Measurements from ENCODE around the gene SHANK1.
A peak's percentile ranks its signal among the peaks of the same experiment; 100 is the strongest.

Gene SHANK1

DNA sequence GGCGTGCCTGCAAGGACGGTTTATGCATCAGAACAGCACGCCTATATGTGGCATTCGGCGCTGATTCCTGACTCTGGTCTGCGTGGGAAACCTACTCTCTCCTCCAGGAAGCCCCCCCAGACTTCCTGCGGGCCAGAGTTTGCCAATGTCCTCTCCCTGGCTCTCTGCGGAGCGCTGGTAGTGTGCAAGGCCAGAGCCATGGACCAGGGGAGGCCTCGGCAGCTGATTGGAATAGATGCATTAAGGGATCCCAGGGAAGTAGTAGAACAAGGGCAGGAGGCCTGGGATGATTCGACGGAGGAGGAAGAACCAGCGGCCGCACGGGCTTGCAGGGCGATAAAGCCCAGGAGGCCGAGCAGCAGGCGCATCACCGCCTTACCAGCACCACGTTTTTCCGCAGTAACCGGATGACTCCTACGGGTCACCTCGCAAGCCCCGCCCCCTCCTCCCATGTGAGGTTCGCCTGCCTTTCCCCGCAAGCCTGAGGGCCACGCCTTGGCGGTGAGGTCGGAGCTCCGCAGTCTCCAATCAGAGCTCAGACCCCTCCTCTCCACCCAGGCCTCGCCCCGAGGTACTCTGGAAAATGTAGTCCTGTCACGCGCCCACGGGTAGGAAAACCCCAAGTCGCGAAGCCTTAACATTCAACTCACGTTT, 8.6 kb upstream of the SHANK1 start:
- peak; percentile 95 for DNase-seq (ENCODE audit: low spot score)

DNA sequence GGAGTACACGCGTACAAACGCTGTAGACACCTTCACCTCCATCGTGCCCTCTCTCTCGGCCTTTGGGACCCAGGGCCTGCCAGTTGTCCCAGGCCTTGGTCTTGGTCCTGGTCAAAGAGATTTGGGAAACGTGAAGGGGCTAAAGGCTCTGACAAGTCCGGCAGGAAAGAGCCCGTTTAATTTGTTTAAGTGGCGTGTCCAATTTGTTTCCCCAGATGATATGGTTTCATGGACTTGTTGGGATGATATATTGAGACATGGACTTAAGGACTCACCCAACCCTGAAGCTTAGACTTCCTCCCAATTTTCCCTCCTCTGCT, 6.3 kb upstream of the SHANK1 start:
- DNase-seq (ENCODE audit: low spot score), result no peak

DNA sequence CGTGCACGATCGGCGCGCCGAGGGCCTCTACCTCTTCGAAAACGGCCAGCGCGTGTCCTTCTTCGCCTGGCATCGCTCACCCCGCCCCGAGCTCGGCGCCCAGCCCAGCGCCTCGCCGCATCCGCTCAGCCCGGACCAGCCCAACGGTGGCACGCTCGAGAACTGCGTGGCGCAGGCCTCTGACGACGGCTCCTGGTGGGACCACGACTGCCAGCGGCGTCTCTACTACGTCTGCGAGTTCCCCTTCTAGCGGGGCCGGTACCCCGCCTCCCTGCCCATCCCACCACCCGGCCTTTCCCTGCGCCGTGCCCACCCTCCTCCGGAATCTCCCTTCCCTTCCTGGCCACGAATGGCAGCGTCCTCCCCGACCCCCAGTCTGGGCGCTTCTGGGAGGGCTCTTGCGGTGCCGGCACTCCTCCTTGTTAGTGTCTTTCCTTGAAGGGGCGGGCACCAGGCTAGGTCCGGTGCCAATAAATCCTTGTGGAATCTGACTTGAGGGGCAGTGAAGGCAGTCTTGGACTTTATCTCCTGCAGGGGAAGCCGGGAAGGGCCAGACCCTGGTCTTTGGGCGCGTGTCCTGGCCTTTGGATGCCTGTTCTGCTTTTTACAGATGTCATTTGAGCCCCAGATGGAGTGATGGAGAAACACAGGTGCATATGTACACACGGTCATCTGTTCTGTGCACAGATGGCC, 5.8 kb upstream of the SHANK1 start:
- no peak for DNase-seq (ENCODE audit: low spot score)

DNA sequence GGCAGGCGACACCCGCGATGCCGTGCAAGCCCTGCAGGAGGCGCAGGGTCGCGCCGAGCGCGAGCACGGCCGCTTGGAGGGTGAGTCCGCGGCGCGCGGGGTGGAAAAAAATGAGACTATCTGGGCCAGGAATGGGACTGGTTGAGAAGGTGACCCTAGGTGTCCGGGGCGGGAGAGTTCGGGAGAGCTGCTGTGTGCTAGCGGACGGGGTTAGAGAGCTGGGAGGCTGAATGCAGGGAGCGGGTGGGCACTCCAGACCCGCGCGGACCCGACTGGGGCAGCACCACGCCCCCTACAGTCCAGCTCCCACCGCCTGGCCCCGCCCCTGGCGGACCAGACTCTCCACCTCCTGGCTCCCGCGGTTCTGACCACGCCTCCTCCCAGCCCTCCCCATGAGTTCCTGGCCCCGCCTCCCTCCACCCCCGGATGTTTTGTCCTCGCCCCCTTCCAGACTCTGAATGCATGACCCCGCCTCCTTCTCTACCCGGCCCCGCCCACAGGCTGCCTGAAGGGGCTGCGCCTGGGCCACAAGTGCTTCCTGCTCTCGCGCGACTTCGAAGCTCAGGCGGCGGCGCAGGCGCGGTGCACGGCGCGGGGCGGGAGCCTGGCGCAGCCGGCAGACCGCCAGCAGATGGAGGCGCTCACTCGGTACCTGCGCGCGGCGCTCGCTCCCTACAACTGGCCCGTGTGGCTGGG, 5.1 kb upstream of the SHANK1 start:
- peak; percentile 100 for DNase-seq (ENCODE audit: low spot score)

DNA sequence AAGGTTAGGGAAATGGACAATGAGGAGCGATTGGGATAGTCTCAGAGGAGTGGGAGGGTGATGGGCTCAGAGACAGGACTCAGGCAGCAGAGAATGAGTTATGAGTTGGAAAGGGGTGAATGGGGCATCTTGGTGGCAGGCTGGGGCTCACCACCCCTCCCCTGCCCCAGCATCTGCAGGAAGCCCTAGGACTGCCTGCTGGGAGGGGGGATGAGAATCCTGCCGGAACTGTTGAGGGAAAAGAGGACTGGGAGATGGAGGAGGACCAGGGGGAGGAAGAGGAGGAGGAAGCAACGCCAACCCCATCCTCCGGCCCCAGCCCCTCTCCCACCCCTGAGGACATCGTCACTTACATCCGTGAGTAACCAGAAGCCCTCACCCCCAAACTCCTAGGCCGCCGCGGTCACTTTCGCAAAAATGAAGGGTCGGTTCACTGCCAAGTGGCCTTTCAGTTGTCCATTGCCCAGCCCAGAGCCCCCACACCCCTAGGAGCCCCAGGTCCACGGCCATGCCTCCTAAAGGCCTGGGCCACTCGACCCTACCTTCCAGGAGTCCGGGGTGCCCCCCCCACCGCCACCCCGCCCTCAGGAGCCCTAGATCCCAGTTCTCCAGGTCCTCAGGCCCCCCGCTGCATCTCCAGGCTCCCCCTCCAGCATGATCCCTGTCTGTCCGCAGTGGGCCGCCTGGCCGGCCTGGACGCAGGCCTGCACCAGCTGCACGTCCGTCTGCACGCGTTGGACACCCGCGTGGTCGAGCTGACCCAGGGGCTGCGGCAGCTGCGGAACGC, 4.3 kb upstream of the SHANK1 start:
- DNase-seq (ENCODE audit: low spot score), result no peak

DNA sequence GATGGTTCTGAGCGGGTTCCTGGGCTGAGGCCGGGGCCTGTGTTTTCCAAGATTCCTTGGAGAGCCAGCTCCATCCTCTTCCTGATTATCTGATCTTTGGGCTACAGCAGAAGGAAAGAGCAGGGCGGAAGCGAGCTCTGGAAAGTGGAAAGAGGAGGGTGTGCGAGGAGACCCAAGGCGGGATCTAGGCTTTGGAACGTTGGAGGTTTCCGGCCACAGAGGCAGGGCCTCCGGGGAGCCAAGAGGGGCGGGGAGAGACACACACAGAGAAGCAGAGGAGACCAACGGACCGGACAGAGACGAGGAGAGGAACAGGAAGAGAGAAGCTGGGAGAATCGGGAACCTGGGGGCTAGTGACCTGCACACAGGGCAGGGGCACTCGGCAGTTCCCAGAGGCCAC, 3.5 kb upstream of the SHANK1 start, which contains the start of gene CLEC11A:
TSS of gene CLEC11A (plus strand) at position 296 of the 400 bp plus-strand sequence. CDS start 162 bp downstream, outside the sequence.
- peak; percentile 70 for DNase-seq (ENCODE audit: low spot score)

DNA sequence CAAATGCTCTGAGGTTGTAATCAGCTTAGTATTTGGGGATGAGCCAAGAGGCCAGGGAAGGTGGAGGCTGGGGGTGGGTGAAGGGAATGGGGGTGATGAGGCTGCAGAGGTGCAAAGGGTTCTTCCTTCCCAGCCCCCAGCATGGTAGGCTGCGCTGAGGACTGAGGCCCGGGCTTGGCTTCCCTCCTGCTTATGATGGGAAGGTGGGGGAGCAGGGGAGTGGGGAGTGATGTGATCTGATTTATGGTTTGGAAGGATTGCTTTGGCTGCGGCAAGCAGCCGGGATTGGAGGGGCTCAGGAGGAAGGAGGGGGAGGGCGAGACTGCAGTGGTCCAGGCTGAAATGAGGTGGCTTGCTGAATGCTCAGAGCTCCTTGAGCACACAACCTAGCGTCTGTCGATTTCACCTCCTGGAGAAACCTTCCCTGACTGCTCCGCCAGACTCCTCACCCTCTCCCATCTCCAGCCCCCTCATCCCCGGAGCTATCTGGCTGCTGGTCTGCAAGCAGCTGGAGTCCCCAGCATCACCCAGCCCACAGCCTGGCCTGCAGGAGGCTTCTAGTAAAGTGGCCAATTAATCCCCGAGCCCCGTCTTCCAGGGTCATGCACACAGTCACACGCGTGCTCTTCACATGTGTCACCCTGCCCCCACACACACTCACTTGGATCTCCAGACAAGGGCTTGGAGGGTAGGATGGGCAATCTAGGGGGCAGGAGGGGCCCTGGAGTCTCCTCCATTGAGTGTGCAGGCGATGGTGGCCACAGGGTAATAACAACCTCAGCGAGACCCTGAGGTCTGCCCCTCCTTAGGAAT, 2.8 kb upstream of the SHANK1 start:
- peak; percentile 46 for DNase-seq (ENCODE audit: low spot score)

DNA sequence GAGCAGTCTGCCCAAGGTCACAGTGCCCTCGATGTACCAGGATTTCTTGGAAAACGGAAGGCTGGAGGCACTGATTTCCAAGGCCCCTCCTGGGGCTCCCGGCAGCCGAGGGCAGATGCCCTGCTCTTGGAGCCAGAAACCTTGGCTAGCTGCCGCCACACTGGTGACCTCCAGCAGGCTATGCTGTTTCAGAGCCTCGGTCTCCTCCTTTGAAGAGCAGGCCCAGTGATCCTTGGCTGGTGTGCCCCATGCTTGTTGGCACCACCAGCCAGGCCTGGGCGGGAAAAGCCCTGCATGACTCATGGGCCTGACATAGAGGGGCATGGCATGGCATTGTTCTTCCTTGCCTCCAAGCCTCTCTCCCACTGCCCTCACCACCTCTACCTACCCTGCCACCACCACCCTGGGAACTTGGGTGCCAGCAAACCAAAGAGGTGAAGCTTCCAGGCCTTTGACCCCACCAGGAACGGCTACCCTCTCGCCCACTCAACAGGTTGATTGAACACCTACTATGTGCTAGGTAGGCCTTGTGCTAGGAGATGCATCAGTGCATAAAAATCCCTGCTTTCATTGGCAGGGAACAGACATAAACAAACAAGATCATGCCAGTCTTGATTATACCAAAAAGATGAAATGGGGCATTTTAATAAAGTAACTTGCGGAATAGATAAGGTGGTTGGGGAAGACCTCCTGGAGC, 2.0 kb upstream of the SHANK1 start:
- peak; percentile 61 for DNase-seq (ENCODE audit: low spot score)

DNA sequence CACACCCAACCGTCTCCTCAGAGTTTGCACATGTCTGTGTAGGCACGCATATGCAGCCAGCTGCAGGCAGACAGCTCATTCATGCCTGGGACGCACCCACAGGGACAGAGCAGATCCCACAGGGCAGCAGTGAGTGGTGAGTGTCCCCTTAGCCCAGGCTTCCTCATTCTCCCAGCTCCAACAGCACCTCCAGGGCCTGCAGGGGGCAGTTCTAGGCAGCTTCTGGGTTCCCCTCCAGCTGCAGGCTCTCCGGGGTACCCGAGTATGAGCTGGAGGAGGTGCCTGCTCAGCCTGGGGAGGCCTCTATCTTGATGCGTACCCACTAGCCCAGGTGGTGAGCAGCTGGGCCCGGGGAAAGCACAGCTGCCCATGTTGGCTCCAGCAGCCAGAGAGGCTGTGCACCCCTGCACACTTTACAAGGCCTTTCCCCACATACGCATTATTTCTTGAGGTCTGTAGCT, 1.3 kb upstream of the SHANK1 start:
- DNase-seq (ENCODE audit: low spot score), result peak; percentile 66

DNA sequence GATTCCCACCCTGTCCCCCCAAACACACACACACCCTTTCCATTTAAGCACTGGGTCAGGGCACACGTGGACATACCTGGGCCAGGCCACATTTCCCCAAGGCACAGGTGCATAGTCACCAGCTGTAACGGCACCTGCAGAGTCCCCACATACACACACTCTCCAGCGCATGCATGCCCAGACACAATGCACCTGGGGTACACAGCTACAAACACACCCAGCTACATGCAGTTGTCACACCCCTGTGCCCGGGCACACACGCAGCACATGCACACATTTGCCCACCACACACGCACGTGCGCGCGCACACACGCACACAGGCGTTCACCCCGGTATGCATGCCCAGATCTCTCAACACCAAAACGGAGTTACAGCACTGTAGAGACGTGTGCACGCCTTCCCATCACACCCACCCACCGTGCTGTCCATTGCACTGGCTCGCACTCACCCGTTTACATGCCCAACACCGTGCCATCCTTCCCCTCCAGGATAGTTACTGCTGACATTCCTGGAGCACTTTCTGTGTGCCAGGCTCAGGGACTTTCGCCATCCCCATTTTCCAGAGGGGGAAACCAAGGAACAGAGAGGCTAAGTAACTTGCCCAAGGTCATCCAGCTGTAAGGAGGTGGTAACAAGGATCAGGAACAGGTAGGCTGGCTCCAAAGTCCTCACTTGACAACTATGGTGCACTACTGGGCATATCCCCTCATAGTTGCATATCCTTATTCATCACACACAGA, 749 bp upstream of the SHANK1 start:
- DNase-seq (ENCODE audit: low spot score), result no peak

DNA sequence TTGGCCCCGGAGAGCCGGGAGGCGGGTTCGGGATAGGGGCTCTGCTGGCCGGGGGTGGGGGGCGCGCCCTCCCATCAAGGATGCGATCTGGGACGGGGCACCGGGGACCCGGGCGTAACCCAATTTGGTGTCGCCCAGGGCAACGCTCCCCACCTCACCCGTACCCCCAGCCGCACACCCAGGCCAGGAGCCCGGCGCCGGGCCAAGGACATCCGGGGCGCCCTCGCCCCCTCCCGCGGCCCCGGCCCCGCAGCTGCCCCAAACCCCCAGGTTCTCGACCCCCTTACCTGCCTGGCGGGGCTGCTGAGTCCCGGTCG, 525 bp downstream of the SHANK1 start:
- DNase-seq (ENCODE audit: low spot score), result no peak

DNA sequence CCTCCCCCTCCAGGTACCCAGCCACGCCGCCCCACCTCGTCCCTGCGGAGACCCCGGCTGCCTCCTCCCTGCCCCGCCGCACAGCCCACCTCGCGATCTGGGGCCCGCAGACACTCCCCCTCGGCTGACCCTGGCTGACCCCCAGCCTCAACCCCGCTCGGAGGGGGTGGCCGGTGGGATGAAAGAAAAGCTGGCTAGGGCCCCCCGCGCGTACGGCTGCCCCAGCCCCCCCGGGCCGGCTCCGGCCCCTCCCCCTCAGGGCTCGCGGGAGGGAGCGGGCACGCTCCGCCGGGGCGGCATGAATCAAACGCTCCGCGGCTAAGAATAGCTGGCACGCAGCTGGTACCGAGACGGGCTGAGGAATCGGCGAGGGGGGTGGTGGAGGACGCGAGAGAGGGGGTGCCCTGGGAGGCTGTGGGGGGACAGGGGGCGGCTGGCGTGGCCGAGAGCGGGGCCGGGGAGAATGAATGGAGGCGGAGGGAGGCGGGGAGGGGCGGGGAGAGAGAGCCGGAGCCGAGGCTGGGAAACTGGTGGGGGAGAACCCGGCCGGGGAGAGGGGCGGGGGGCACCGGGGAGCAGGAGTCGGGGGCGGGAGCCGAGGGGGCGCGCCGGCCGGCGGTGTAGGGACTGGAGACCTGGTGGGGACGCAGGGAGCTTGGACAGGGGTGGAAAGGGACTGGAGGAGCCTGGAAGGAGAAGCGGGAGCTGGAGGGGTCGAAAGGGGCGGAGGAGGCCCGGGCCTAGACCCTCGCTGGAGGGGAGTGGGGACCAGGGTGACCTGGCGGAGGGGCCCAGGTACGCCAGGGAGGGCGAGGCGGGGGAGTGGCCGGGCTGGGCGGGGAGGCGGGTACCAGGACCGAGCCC, 1.1 kb downstream of the SHANK1 start:
- no peak for DNase-seq (ENCODE audit: low spot score)

DNA sequence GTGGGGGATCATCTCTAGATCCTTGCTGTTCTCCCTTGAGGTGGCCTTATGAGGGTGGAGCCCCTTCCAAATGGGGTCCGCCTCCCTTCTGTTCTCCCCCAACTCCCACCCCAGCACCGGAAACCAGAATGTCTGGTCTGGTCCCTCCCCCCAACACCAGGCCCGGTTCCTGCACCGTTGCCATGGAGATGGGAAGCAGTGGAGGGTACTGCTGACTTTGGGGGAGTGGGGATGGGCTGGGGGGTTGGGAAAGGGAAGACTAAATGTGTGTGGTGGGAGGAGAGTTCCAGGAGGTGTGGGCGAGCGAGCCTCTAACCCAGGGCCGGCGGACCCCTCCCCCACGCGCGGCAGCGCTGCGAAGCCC, 1.7 kb downstream of the SHANK1 start:
- no peak for DNase-seq (ENCODE audit: low spot score)

DNA sequence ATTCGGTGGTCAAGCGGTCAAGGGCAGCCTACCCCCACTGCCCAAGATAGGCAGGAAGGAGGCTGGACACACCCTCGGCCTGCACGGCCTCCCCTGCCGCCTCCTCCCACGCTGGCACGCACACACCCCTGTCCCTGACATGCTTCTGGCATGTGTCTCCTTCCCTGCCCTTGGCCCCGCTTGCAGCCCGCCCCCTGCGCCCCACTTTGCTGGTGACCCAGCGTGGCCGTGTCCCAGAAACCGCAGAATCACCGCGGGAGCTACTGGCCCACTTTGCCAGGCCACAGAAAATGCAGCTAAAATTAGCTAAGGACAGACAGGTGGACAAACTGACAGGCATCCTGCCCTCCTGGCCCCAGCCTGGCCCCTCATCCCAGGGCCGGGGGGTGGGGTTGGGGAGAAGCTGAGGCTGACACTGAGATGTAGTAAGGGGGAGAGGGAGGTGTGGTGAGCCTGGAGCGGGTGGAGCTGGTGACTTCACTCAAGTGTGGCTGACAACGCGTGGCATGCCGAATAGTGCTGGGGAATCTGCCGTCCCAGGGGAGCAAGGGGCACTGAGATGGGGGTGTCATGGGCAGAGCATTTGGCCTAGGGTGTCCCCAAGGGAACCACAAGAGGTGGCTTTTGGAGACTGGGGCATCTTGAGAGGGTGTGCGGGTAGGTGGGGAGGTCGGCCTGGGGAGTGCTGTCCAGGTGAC, 2.4 kb downstream of the SHANK1 start:
- no peak for DNase-seq (ENCODE audit: low spot score)

DNA sequence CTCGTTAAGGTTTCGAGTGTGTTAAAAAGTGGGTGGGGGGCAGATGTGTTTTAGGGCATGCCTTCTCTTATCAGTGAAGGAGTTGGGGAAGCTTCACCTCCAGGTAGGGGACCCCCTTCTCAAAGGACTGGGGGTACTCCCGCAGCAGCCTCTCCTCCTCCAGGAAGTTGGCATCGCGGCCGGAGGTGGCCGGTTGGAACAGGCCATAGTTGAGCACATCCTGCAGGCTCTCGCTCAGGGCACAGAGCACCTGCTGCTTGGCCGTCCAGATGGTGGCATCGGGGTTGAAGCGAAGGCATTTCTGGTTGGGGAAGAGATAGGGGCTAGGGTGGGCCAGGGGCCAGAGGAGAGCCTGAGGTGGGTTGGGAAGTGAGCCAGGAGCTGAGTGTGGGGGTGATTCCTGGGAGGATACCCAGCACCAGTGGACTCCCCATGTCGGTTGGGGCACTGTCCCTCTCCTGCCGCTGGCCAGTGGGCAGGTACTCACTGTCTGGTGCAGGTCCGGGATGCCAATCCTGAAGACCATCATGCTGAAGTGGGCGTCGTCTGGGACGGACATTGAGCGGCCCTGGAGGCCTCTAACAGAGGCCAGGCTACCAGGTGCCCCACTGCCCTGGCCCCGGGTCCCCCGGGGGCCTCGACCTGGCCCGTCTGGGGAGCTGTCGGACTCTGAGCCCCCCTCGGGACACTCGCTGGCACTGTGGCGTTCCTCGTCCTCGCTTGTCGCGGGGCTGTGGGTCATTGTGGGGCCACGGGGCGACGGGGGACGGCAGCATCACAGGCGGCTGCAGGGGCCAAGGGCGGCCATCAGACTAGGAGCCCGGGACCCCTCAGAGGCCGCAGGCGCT, 3.2 kb downstream of the SHANK1 start:
- no peak for DNase-seq (ENCODE audit: low spot score)

DNA sequence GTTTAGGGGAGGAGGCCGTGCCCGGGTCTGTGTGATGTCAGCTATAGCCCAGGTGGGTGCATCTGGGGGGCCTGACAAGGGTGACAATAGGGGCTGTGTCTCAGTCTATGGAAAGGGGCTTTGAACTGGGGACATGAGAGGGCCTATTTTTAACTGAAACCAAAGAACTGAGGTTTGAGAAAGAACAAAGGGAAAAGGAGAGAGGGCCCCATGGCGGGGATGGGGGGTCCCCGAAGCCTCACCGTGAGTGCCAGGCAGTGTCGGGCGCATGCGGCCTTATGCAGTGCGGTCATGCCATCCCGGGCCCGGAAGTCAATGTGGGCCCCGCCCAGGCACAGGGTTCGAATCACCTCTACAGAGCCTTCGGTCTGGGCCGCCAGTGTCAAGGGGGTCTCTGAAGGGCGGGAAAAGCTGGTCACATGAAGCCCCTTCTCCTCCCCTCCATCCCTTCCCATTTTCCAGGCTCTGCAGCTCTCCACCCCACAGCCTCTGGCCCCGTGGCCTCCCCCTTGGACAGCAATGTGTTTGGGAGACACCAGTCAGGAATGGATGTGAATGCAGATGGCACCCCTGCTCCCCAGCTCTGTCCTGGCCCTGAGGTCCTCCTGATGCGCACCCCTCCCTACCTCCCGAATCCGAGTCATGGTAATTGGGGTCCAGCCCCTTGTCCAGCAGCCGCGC, 5.9 kb downstream of the SHANK1 start:
- DNase-seq (ENCODE audit: low spot score), result no peak

DNA sequence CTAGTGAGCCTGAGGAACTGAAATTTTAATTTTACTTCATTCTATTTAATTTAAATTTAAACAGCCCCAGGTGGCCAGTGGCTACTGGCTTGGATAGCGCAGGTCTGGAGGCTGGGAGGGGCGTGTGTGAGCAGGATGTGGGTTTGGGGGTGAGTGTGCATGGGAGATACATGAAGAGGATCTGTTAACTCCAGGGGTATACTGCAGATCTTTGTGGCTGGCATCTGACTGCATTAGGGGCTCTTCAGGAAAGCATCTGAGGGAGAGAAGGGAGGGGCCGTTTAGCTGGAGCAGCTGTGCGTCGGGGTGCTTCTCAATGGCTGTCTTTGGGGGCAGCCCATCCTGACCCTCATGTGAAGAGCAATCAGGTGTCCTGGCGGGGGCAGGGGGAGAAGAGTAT, 6.8 kb downstream of the SHANK1 start:
- DNase-seq (ENCODE audit: low spot score), result no peak

Measured in cerebellar cortex (tissue), 1 donor.